ENCODE measurements around the gene LGR4.

DNA sequence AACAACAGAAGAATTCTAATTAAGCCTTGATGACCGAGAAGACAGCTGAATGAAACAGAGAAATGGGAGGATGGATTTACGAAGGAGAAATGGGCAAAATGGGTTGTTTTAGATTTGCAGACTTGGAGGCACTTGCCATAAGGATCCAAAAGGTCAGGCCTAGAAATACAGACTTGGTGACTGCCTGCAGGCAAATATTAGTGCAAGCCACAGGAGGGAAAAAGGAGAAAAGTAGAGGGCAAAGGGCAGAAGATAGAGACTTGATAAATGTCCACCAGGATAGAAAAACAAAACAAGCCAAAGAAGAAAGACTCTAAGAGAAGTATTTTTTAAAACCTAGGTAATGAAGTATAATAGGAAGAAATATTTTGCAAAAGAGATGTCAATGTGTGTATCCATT lies 122.7 kb downstream of the LGR4 start:
- TF ChIP-seq, protein P1, sequence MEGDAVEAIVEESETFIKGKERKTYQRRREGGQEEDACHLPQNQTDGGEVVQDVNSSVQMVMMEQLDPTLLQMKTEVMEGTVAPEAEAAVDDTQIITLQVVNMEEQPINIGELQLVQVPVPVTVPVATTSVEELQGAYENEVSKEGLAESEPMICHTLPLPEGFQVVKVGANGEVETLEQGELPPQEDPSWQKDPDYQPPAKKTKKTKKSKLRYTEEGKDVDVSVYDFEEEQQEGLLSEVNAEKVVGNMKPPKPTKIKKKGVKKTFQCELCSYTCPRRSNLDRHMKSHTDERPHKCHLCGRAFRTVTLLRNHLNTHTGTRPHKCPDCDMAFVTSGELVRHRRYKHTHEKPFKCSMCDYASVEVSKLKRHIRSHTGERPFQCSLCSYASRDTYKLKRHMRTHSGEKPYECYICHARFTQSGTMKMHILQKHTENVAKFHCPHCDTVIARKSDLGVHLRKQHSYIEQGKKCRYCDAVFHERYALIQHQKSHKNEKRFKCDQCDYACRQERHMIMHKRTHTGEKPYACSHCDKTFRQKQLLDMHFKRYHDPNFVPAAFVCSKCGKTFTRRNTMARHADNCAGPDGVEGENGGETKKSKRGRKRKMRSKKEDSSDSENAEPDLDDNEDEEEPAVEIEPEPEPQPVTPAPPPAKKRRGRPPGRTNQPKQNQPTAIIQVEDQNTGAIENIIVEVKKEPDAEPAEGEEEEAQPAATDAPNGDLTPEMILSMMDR (IDR thresholded peaks at IDR 0.05) = no peak
- no peak for TF ChIP-seq EP300 (IDR thresholded peaks at IDR 0.05; ENCODE audit: low read depth)
- no peak for TF ChIP-seq POLR2A (IDR thresholded peaks at IDR 0.05)
